HepG2 (cell line): ENCODE measurements around the gene TMEFF1. TPM values are rescaled to one million over a fixed set of nuclear protein-coding genes. Genes with fewer than 3 reads are reported as not detected.

Experiments
- ATAC-seq: fragments of 200-7000 bp; cut with Tn5 transposase; 3 replicates; pipeline ENCODE4 v1.9.1; 2020; ENCODE audit warnings: mild to moderate bottlenecking, moderate library complexity
- BruUV-seq: library from RNA; stranded (reverse); fragments of 400-500 nt; replicated peaks from 2 replicates; lab custom pipeline; 2021; lab: Mats Ljungman, UMichigan
- CTCF ChIA-PET: fragments of 300-600 bp; formaldehyde crosslinking; extraction: SDS; loops from one replicate; lab custom pipeline; 2021; ENCODE audit warnings: low total read pairs, inconsistent platforms, low intra/inter-chr PET ratio; lab: Yijun Ruan, JAX
- POLR2A ChIA-PET: fragments of 350-600 bp; sonication (Branson Sonifier 250); formaldehyde crosslinking; loops from one replicate; lab custom pipeline; 2020; ENCODE audit warnings: antibody characterized with exemption, inconsistent platforms; lab: Yijun Ruan, JAX
- DNase-seq: peaks from one replicate; pipeline ENCODE4 v3.0.0-alpha.2; 2015; ENCODE audit warnings: low spot score
- FAIRE-seq: peaks from 3 replicates; lab custom pipeline; 2011; peaks lifted over from hg19 to GRCh38; lab: Jason Lieb, UNC
- H2AFZ ChIP-seq: one replicate; pipeline ENCODE4 v1.6.1; 2011; ENCODE audit warnings: low read length, inconsistent platforms
- H3K27ac ChIP-seq: fragments of 300-600 bp; 3 replicates; pipeline ENCODE4 v1.8.0; 2011; ENCODE audit warnings: mixed run types, mild to moderate bottlenecking, mixed read lengths, low read length, inconsistent platforms; ENCODE audit not compliant: insufficient read depth; ENCODE audit errors: extremely low read length
- H3K27me3 ChIP-seq, 2 experiments: fragments of 200-600 bp in 1 of 2; 2 replicates in 1 of 2; 3 replicates in 1 of 2; pipeline versions ENCODE4 v1.6.0 to v1.8.0; 2011; ENCODE audit warnings: low read length in 2 of 2, mild to moderate bottlenecking in 2 of 2, moderate library complexity in 2 of 2, inconsistent platforms in 1 of 2; ENCODE audit not compliant: insufficient read depth in 2 of 2, control insufficient read depth in 1 of 2
- H3K36me3 ChIP-seq, 2 experiments: fragments of 200-600 bp in 1 of 2; replicated peaks in 1 of 2; 2 replicates in 1 of 2; 3 replicates in 1 of 2; pipeline versions ENCODE4 v1.5.1 to v1.8.0; 2011; ENCODE audit warnings: low read length in 2 of 2, inconsistent platforms in 1 of 2; ENCODE audit not compliant: insufficient read depth in 2 of 2, control insufficient read depth in 1 of 2
- H3K4me1 ChIP-seq: 2 replicates; pipeline ENCODE4 v1.5.1; 2012; ENCODE audit warnings: low read length, inconsistent platforms; ENCODE audit not compliant: insufficient read depth
- H3K4me2 ChIP-seq: 2 replicates; pipeline ENCODE4 v1.6.0; 2011; ENCODE audit warnings: low read depth, low read length, inconsistent platforms
- H3K4me3 ChIP-seq, 3 experiments: fragments of 200-600 bp in 1 of 3; sonication (generic), shearing (Covaris generic) in 1 of 3; replicated peaks in 1 of 3; 2 replicates each; pipeline ENCODE4 v1.5.1; 2011 to 2016; ENCODE audit warnings: low read length in 3 of 3, inconsistent platforms in 2 of 3, low read depth in 2 of 3, mild to moderate bottlenecking in 2 of 3, control low read depth in 1 of 3, mixed read lengths in 1 of 3; ENCODE audit not compliant: insufficient read depth in 1 of 3
- H3K79me2 ChIP-seq: one replicate; pipeline ENCODE4 v1.6.1; 2011; ENCODE audit warnings: low read length, inconsistent platforms; ENCODE audit not compliant: insufficient read depth
- H3K9ac ChIP-seq: 2 replicates; pipeline ENCODE4 v1.6.0; 2011; ENCODE audit warnings: mild to moderate bottlenecking, low read depth, low read length, inconsistent platforms; ENCODE audit not compliant: insufficient read depth
- H3K9me3 ChIP-seq: 2 replicates; pipeline ENCODE4 v1.5.1; 2012; ENCODE audit warnings: mild to moderate bottlenecking, low read length
- H4K20me1 ChIP-seq: 2 replicates; pipeline ENCODE4 v1.6.0; 2011; ENCODE audit warnings: inconsistent platforms, mild to moderate bottlenecking, low read length, moderate library complexity; ENCODE audit not compliant: insufficient read depth
- DMTF1 ChIP-seq: sonication (generic); formaldehyde crosslinking; IDR thresholded peaks from 2 replicates; pipeline ENCODE4 v1.4.0; 2020; ENCODE audit warnings: mild to moderate bottlenecking, missing genetic modification reagents
- ZNF766 ChIP-seq: sonication (generic); formaldehyde crosslinking; IDR thresholded peaks from 2 replicates; pipeline ENCODE4 v1.5.0; 2020; ENCODE audit warnings: missing genetic modification reagents, borderline replicate concordance
- WGBS: methylation state at CpG from one replicate; pipeline ENCODE4 v1.1.6; 2017; ENCODE audit warnings: low lambda C conversion rate; 5-methylcytosine and 5-hydroxymethylcytosine counted together
- in situ Hi-C: cut with HindIII; loops from 2 replicates; pipeline ENCODE4 v1.10.0; 2017; ENCODE audit warnings: low pct_unique_long_range_greater_than_20kb; ENCODE audit not compliant: extremely low pct_ligation_motif_present
- intact Hi-C: fragments of 100-400 bp; cut with micrococcal nuclease; formaldehyde crosslinking; loops from one replicate; pipeline ENCODE4 v1.10.0; 2022; ENCODE audit not compliant: unreplicated experiment
- polyA plus RNA-seq, 8 experiments: library from polyadenylated mRNA; depleted of rRNA in 3 of 8; stranded (reverse) in 7 of 8; unstranded in 1 of 8; fragments of >200 nt; fragmentation: Illumina TruSeq in 4 of 8; extraction: Trizol in 4 of 8; gene quantifications; 2 replicates each; pipeline versions ENCODE4 v1.2.1 to v1.2.3, GENCODE V29; 2011 to 2016; ENCODE audit warnings: low read depth in 4 of 8, missing spikeins in 1 of 8, mixed read lengths in 1 of 8; ENCODE audit not compliant: insufficient read depth in 1 of 8
- total RNA-seq, 5 experiments: library from RNA; depleted of rRNA; stranded (reverse); fragments of >200 nt; fragmentation: Illumina TruSeq; extraction: Trizol; gene quantifications; 2 replicates each; pipeline ENCODE4 v1.2.3, GENCODE V29; 2016; ENCODE audit warnings: low read depth in 1 of 5
- TF ChIP-seq, protein P1 (sequence below): sonication (generic); formaldehyde crosslinking; IDR thresholded peaks from 2 replicates; pipeline ENCODE4 v1.5.0; 2020; ENCODE audit warnings: missing genetic modification reagents

Gene TMEFF1
- total and polyA plus RNA-seq, 2 of the 13 experiments (the other 11 are each of a cell fraction or from before 2014, with no cell fraction given): 0.87 to 1.9 TPM

GRCh38 chr9:100581661-100582060 is 108.7 kb downstream of the TMEFF1 start:
- Histone ChIP-seq H3K27ac (no peak overlapping the region), H4K20me1 (no peaks in the 10 kb centered on the region), H3K9me3 (no peaks in the 10 kb centered on the region), H3K4me1 (no peaks in the 10 kb centered on the region), H3K36me3 (no peaks in the 10 kb centered on the region), H3K79me2 (no peaks in the 10 kb centered on the region), H3K4me3 (no peak overlapping the region), H3K4me2 (no peak overlapping the region), H3K27me3 (no peaks in the 10 kb centered on the region), H2AFZ (no peak overlapping the region), H3K9ac (no peak overlapping the region)
- POLR2A ChIA-PET: no interaction called here
- no peak for ATAC-seq
- BruUV-seq: no TSS peak
- 37% methylated on average over 4 of the region's 4 CpGs for WGBS
- CTCF ChIA-PET: no interaction called here
- intact Hi-C loops: no loop called here
- FAIRE-seq: no peak
- TF ChIP-seq, protein P1, sequence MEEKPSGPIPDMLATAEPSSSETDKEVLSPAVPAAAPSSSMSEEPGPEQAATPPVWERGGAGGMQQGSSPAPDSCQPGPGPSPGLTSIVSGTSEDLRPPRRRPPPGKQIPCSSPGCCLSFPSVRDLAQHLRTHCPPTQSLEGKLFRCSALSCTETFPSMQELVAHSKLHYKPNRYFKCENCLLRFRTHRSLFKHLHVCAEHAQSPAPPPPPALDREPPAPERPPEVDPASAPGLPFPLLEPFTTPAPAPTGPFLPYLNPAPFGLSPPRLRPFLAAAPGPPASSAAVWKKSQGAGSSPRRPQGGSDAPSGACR: no peak
- TF ChIP-seq DMTF1 (CRISPR knock-in tag) (no peak), ZNF766 (CRISPR knock-in tag) (no peak)
- DNase-seq: no peak
- in situ Hi-C loops: loop anchor here (25.0 kb wide), 2 partner anchors 544 to 1419 kb away; no protein-coding TSS in a partner anchor
